Caco-2 (cell line): ENCODE data around the gene ATP10B. TPM values are rescaled to one million over a fixed set of nuclear protein-coding genes. Genes with fewer than 3 reads are reported as not detected.

Experiments
- BruUV-seq: library from RNA; stranded (reverse); fragments of 400-500 nt; replicated peaks from 2 replicates; lab custom pipeline; 2021; lab: Mats Ljungman, UMichigan
- CTCF ChIA-PET: fragments of 300-600 bp; sonication (Branson Sonifier 250); formaldehyde crosslinking; loops from one replicate; lab custom pipeline; 2022; ENCODE audit warnings: antibody characterized with exemption; lab: Charles Lee
- POLR2A ChIA-PET: fragments of 300-600 bp; sonication (Branson Sonifier 250); formaldehyde crosslinking; loops from one replicate; lab custom pipeline; 2022; ENCODE audit warnings: antibody characterized with exemption; lab: Charles Lee
- DNase-seq, 2 experiments: peaks; one replicate each; pipeline versions ENCODE4 v3.0.0 to v3.0.0-alpha.2; 2020 to 2022
- H3K27me3 ChIP-seq: replicated peaks from 2 replicates; pipeline ENCODE4 v1.6.0; 2011; ENCODE audit warnings: low read length; ENCODE audit not compliant: control insufficient read depth, insufficient read depth
- H3K36me3 ChIP-seq: 2 replicates; pipeline ENCODE4 v1.5.1; 2011; ENCODE audit warnings: low read length; ENCODE audit not compliant: control insufficient read depth, insufficient read depth
- H3K4me1 ChIP-seq: fragments of 250-450 bp; sonication (Bioruptor Pico); 2 replicates; pipeline ENCODE4 v1.5.1; 2020; ENCODE audit warnings: mild to moderate bottlenecking
- H3K4me3 ChIP-seq: 2 replicates; pipeline ENCODE4 v1.5.1; 2011; ENCODE audit warnings: low read depth, mild to moderate bottlenecking, control low read depth, low read length
- H3K9me3 ChIP-seq: fragments of 250-450 bp; sonication (Bioruptor Pico); 2 replicates; pipeline ENCODE4 v1.5.1; 2020; ENCODE audit warnings: mild to moderate bottlenecking, moderate library complexity
- H3K27ac Mint-ChIP-seq: one replicate; pipeline ENCODE4 v1.8.0; 2022; ENCODE audit warnings: mixed read lengths; ENCODE audit not compliant: unreplicated experiment
- H3K27me3 Mint-ChIP-seq: one replicate; pipeline ENCODE4 v1.8.0; 2022; ENCODE audit warnings: mixed read lengths; ENCODE audit not compliant: insufficient read depth, unreplicated experiment
- H3K36me3 Mint-ChIP-seq: one replicate; pipeline ENCODE4 v1.8.0; 2022; ENCODE audit warnings: mild to moderate bottlenecking, mixed read lengths; ENCODE audit not compliant: insufficient read depth, unreplicated experiment
- H3K4me1 Mint-ChIP-seq: one replicate; pipeline ENCODE4 v1.8.0; 2022; ENCODE audit warnings: low read depth, mixed read lengths; ENCODE audit not compliant: unreplicated experiment
- H3K4me3 Mint-ChIP-seq: one replicate; pipeline ENCODE4 v1.8.0; 2022; ENCODE audit warnings: mild to moderate bottlenecking, moderate library complexity, mixed read lengths; ENCODE audit not compliant: unreplicated experiment
- H3K9me3 Mint-ChIP-seq: one replicate; pipeline ENCODE4 v1.8.0; 2022; ENCODE audit warnings: mixed read lengths; ENCODE audit not compliant: unreplicated experiment
- intact Hi-C: fragments of 100-400 bp; cut with micrococcal nuclease; formaldehyde crosslinking; loops from one replicate; pipeline ENCODE4 v1.10.0; 2022; ENCODE audit not compliant: unreplicated experiment
- total RNA-seq: library from RNA; stranded (reverse); gene quantifications from 2 replicates; pipeline ENCODE4 v1.2.3, GENCODE V29; 2022
- TF ChIP-seq, protein P1 (sequence below), 2 experiments: fragments of 200-600 bp in 1 of 2; IDR thresholded peaks; 1 replicate in 1 of 2; 2 replicates in 1 of 2; pipeline versions ENCODE4 v1.5.1 to v1.8.0; 2011 to 2022; ENCODE audit warnings: antibody characterized with exemption in 1 of 2, control low read depth in 1 of 2, inconsistent platforms in 1 of 2, low read depth in 1 of 2, low read length in 1 of 2, mild to moderate bottlenecking in 1 of 2, moderate library complexity in 1 of 2; ENCODE audit not compliant: insufficient read depth in 1 of 2, severe bottlenecking in 1 of 2, unreplicated experiment in 1 of 2

Gene ATP10B
- total RNA-seq, 1 experiment from 2014 or later, result 0.43 TPM

DNA sequence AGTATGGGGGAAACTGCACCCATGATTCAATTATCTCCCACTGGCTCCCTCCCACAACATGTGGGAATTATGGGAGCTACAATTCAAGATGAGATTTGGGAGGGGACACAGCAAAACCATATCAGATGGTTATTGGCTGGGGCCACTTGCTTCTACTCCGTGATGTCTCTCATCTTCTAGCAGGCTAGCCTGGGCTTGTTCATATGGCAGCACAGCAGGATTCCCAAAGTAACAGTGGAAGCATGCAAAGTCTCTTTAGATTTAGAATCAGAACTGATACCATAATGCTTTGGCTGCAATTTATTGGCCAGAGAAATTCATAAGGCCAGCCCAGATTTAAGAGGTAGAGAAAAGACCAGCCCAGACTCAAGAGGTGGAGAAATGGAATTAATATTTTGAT lies 304.1 kb downstream of the ATP10B start:
- no peak for DNase-seq
- ChIA-PET POLR2A (no interaction called here), CTCF (no interaction called here)
- no peaks in the 10 kb centered on the region for H3K27me3 Mint-ChIP-seq
- H3K27ac Mint-ChIP-seq, result no peak overlapping the region
- Histone ChIP-seq H3K36me3 (no peaks in the 10 kb centered on the region), H3K9me3 (no peaks in the 10 kb centered on the region), H3K27me3 (no peaks in the 10 kb centered on the region), H3K4me1 (no peaks in the 10 kb centered on the region), H3K4me3 (no peak overlapping the region)
- no TSS peak for BruUV-seq
- H3K4me1 Mint-ChIP-seq, result no peaks in the 10 kb centered on the region
- intact Hi-C loops, result no loop called here
- no peak overlapping the region for H3K4me3 Mint-ChIP-seq
- no peaks in the 10 kb centered on the region for H3K36me3 Mint-ChIP-seq
- TF ChIP-seq, protein P1, sequence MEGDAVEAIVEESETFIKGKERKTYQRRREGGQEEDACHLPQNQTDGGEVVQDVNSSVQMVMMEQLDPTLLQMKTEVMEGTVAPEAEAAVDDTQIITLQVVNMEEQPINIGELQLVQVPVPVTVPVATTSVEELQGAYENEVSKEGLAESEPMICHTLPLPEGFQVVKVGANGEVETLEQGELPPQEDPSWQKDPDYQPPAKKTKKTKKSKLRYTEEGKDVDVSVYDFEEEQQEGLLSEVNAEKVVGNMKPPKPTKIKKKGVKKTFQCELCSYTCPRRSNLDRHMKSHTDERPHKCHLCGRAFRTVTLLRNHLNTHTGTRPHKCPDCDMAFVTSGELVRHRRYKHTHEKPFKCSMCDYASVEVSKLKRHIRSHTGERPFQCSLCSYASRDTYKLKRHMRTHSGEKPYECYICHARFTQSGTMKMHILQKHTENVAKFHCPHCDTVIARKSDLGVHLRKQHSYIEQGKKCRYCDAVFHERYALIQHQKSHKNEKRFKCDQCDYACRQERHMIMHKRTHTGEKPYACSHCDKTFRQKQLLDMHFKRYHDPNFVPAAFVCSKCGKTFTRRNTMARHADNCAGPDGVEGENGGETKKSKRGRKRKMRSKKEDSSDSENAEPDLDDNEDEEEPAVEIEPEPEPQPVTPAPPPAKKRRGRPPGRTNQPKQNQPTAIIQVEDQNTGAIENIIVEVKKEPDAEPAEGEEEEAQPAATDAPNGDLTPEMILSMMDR (IDR thresholded peaks at IDR 0.05; ENCODE audit: insufficient read depth in 1 of 2, low read depth in 1 of 2, low read length in 1 of 2, severe bottlenecking in 1 of 2, unreplicated experiment in 1 of 2), result no peak
- no peaks in the 10 kb centered on the region for H3K9me3 Mint-ChIP-seq

DNA sequence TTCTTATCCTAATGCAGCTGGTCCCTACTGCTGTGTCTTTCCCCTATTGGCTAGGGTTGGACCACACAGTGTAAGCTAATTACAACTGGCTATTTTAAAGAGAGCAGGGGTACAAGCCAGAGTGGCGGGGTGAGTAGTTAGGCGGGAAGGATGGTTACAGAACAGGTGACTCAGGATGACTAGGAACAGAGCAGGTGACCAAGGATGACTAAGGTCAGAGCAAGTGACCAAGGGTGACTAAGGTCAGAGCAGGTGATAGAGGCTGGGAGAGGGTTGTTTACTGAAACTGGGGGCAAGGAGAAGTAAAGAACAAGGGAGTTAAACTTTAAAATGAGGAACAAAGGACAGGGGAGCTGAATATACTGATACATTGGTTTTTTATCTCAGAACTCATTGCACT lies 304.9 kb downstream of the ATP10B start:
- Mint-ChIP-seq H3K9me3 (no peaks in the 10 kb centered on the region), H3K4me1 (no peaks in the 10 kb centered on the region), H3K27ac (no peak overlapping the region), H3K36me3 (no peaks in the 10 kb centered on the region), H3K4me3 (no peak overlapping the region), H3K27me3 (no peaks in the 10 kb centered on the region)
- Histone ChIP-seq H3K4me3 (no peak overlapping the region), H3K4me1 (no peaks in the 10 kb centered on the region), H3K36me3 (no peaks in the 10 kb centered on the region), H3K27me3 (no peaks in the 10 kb centered on the region), H3K9me3 (no peaks in the 10 kb centered on the region)
- POLR2A ChIA-PET, result no interaction called here
- DNase-seq, result no peak
- intact Hi-C loops, result no loop called here
- TF ChIP-seq, protein P1 (IDR thresholded peaks at IDR 0.05; ENCODE audit: insufficient read depth in 1 of 2, low read depth in 1 of 2, low read length in 1 of 2, severe bottlenecking in 1 of 2, unreplicated experiment in 1 of 2), result no peak
- CTCF ChIA-PET, result no interaction called here
- BruUV-seq, result no TSS peak

DNA sequence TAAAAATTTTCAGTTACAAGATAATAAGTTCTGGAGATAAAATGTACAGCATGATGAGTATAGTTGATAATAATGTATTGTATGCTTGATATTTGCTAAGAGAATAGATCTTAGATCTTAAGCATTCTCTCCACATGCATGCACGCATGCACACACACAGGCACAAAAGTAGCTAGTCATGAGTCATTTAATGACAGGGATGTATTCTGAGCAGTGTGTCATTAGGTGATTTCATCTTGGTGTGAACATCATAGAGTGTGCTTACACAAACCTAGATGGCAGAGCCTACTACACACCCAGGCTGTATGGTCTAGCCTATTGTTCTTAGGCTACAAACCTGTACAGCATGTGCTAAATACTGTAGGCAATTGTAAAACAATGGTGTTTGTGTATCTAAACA lies 306.2 kb downstream of the ATP10B start:
- no peak overlapping the region for H3K4me3 ChIP-seq
- no peaks in the 10 kb centered on the region for H3K27me3 Mint-ChIP-seq
- TF ChIP-seq, protein P1 (IDR thresholded peaks at IDR 0.05; ENCODE audit: insufficient read depth in 1 of 2, low read depth in 1 of 2, low read length in 1 of 2, severe bottlenecking in 1 of 2, unreplicated experiment in 1 of 2), result no peak
- H3K4me1 ChIP-seq, result no peaks in the 10 kb centered on the region
- H3K27ac Mint-ChIP-seq, result no peak overlapping the region
- no peaks in the 10 kb centered on the region for H3K9me3 ChIP-seq
- no peaks in the 10 kb centered on the region for H3K36me3 Mint-ChIP-seq
- H3K9me3 Mint-ChIP-seq, result no peaks in the 10 kb centered on the region
- ChIA-PET POLR2A (no interaction called here), CTCF (no interaction called here)
- intact Hi-C loops, result no loop called here
- no peaks in the 10 kb centered on the region for H3K4me1 Mint-ChIP-seq
- H3K36me3 ChIP-seq, result no peaks in the 10 kb centered on the region
- no peak overlapping the region for H3K4me3 Mint-ChIP-seq
- DNase-seq, result no peak
- no TSS peak for BruUV-seq
- no peaks in the 10 kb centered on the region for H3K27me3 ChIP-seq
